ENCODE data around the gene VARS2. TPM values are rescaled to one million over a fixed set of nuclear protein-coding genes. Genes with fewer than 3 reads are reported as not detected.

Gene VARS2
- total RNA-seq, 4 donors from 2014 or later: 12.6 to 22.0 (median 19.2) TPM

GRCh38 chr6:30955367-30956042, 41.5 kb downstream of the VARS2 start:
- Histone ChIP-seq H3K27ac (peak overlapping the region; percentile 24), H3K4me1 (peaks cover 19% of the 10 kb centered on the region), H3K36me3 (no peaks in the 10 kb centered on the region), H3K27me3 (peaks cover 7% of the 10 kb centered on the region), H3K9me3 (no peaks in the 10 kb centered on the region), H3K4me3 (peak overlapping the region; percentile 47)
- 11% methylated on average over 21 of the region's 46 CpGs for WGBS
- peak; percentile 74 to 83 for DNase-seq (ENCODE audit: low spot score in 2 of 2)
- TF ChIP-seq POLR2AphosphoS5 (IDR thresholded peaks at IDR 0.05) (no peak), POLR2A (IDR thresholded peaks at IDR 0.05) (peak in 1 of 2 donors; percentile 14), EP300 (IDR thresholded peaks at IDR 0.05) (no peak)

DNA sequence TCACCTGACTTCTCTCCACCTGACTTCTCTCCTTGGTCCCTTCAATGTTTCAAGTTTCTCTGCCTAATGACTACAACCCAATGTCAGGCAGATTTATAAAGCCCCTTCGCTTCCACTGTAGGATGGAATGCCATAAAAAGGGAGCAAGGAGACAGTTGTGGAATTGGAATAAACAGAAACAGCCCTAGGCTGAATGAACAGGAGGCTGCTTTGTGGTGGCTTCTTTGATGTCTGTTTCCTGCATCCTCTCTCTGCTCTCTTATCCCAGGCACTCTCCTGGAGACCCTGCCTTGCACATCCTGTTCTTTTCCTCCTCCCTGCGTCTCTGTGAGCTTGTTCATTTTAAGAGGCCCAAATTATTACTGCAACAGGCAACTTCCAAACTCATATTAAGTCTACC, 43.7 kb downstream of the VARS2 start:
- TF ChIP-seq POLR2AphosphoS5 (IDR thresholded peaks at IDR 0.05) (no peak), CTCF (IDR thresholded peaks at IDR 0.05) (no peak), EP300 (IDR thresholded peaks at IDR 0.05) (no peak), POLR2A (IDR thresholded peaks at IDR 0.05) (no peak)
- 73% methylated on average over 2 of the region's 2 CpGs for WGBS

GRCh38 chr6:30960907-30961673, 47.1 kb downstream of the VARS2 start:
- Histone ChIP-seq H3K4me3 (no peak overlapping the region), H3K27ac (no peak overlapping the region), H3K27me3 (no peaks in the 10 kb centered on the region), H3K4me1 (peaks cover 8% of the 10 kb centered on the region), H3K36me3 (no peaks in the 10 kb centered on the region), H3K9me3 (no peaks in the 10 kb centered on the region)
- TF ChIP-seq POLR2A (IDR thresholded peaks at IDR 0.05) (no peak), EP300 (IDR thresholded peaks at IDR 0.05) (no peak), CTCF (IDR thresholded peaks at IDR 0.05) (no peak), POLR2AphosphoS5 (IDR thresholded peaks at IDR 0.05) (no peak)
- no peak for DNase-seq (ENCODE audit: low spot score in 2 of 2)
- 68% methylated on average over 9 of the region's 9 CpGs for WGBS

More for the DNA sequence above, 43.7 kb downstream of the VARS2 start:
- Histone ChIP-seq H3K27me3 (no peaks in the 10 kb centered on the region), H3K9me3 (no peaks in the 10 kb centered on the region), H3K4me1 (peaks cover 19% of the 10 kb centered on the region), H3K36me3 (no peaks in the 10 kb centered on the region), H3K27ac (no peak overlapping the region), H3K4me3 (no peak overlapping the region)
- no peak for DNase-seq (ENCODE audit: low spot score in 2 of 2)

DNA sequence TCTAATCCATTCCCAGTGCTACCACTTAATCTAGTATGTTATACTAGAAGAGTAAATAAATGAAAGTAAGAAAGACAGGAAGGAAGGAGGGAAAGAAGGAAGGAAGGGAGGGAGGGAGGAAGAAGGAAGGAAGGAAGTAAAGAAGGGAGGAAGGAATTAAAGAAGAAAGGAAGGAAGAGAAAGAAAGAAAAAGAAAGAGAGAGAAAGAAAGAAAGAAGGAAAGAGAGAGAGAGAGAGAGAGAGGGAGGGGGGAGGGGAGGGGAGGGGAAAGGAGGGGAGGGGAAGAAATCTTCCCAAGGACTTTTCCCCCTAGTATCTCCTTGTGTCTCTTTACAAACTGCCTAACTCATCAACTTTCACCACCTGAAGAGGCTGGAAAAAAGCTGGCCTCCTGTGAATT, 48.7 kb downstream of the VARS2 start:
- DNase-seq (ENCODE audit: low spot score in 2 of 2): no peak
- H3K27ac ChIP-seq: no peak overlapping the region
- H3K27me3 ChIP-seq: no peaks in the 10 kb centered on the region

GRCh38 chr6:30963641-30964040, 49.6 kb downstream of the VARS2 start:
- no peaks in the 10 kb centered on the region for H3K36me3 ChIP-seq
- no peaks in the 10 kb centered on the region for H3K9me3 ChIP-seq
- WGBS: 55% methylated on average over 6 of the region's 6 CpGs
- H3K27me3 ChIP-seq: no peaks in the 10 kb centered on the region
- H3K4me3 ChIP-seq: no peak overlapping the region
- no peak for TF ChIP-seq POLR2AphosphoS5 (IDR thresholded peaks at IDR 0.05)
- TF ChIP-seq CTCF (IDR thresholded peaks at IDR 0.05): no peak
- no peak for TF ChIP-seq POLR2A (IDR thresholded peaks at IDR 0.05)
- no peak for DNase-seq (ENCODE audit: low spot score in 2 of 2)
- no peak overlapping the region for H3K27ac ChIP-seq
- H3K4me1 ChIP-seq: peaks cover 4% of the 10 kb centered on the region

More for the DNA sequence above, 48.7 kb downstream of the VARS2 start:
- Histone ChIP-seq H3K4me1 (peaks cover 4% of the 10 kb centered on the region), H3K36me3 (no peaks in the 10 kb centered on the region), H3K4me3 (no peak overlapping the region), H3K9me3 (no peaks in the 10 kb centered on the region)
- TF ChIP-seq POLR2A (IDR thresholded peaks at IDR 0.05): no peak
- no peak for TF ChIP-seq EP300 (IDR thresholded peaks at IDR 0.05)
- TF ChIP-seq CTCF (IDR thresholded peaks at IDR 0.05): no peak
- no peak for TF ChIP-seq POLR2AphosphoS5 (IDR thresholded peaks at IDR 0.05)
